ENCODE measurements around the gene GLTP.

Gene GLTP

DNA sequence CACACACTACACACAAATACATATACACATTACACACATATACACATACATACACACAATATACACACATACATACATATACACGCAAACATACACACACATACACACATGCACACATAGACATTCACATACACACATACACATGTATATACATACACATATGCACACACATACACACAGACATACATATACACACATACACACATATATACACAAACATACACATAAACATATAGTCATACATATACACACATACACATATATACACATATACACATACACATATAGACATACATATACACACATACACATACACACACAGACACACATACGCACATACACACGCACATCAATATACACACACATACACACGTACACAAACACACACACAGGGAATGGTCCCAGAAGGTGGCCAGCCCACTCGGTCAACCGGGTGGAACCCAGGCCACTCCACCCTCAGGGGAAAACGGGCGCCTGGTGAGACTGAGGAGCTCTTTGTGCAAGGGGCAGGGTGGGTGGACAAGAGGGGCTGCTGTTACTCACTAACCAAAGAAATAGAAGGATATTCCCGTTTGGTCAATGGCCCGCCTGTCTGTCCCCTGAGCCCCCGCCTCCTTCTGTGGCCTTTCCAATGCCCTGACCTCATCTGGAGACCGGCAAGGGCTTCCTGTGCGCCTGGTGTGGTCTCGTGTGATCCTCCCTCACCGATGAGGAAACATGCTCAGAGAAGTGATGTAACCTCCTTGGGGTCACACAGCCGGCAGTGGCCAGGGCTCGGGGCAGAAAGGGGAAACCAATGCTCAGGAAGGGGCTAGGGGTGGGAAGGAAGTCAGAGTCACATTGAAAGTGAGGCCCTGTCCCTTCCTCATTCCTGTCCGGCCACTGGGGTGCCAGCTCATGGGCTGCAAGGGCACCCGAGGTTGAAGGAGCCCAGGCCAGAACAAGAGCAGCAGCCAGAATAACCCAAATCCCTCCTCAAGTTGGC, 52.5 kb downstream of the GLTP start:
- H3K27ac ChIP-seq (ENCODE audit: low read depth, low read length): no peak overlapping the region
- no peak overlapping the region for H3K9ac ChIP-seq (ENCODE audit: low read length)
- no peaks in the 10 kb centered on the region for H3K36me3 ChIP-seq (ENCODE audit: insufficient read depth, low read length)
- no peaks in the 10 kb centered on the region for H3K9me3 ChIP-seq (ENCODE audit: low read length)
- no peak overlapping the region for H3K4me3 ChIP-seq (ENCODE audit: low read depth in 1 of 2, low read length in 2 of 2)
- H3K27me3 ChIP-seq (ENCODE audit: control insufficient read depth in 1 of 2, insufficient read depth in 2 of 2, low read length in 2 of 2): peaks cover 14 to 24% of the 10 kb centered on the region in 2 donors
- no peaks in the 10 kb centered on the region for H3K4me1 ChIP-seq (ENCODE audit: insufficient read depth, low read length)

DNA sequence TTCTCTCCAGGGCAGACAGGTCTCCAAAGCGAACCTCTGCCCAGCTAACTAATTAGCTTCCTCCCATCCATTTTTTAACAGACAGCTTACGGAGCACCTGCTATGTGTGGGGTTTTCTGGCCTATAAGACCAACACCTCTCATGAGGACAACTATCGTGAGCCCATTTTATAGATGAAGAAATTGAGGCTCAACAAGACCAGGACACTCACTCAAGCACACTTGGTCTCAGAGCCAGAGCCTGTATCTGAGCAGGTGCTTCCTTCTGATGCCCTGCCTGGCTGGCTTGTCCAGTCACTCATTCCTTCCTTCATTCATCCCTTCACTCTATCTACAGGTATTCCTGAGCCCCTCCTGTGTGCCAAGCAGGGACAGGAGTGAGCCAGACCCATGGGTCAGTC, 53.3 kb downstream of the GLTP start:
- Histone ChIP-seq H3K9me3 (ENCODE audit: low read length) (no peaks in the 10 kb centered on the region), H3K36me3 (ENCODE audit: insufficient read depth, low read length) (no peaks in the 10 kb centered on the region), H3K27ac (ENCODE audit: low read depth, low read length) (no peak overlapping the region), H3K4me3 (ENCODE audit: low read depth in 1 of 2, low read length in 2 of 2) (no peak overlapping the region), H3K4me1 (ENCODE audit: insufficient read depth, low read length) (no peaks in the 10 kb centered on the region), H3K27me3 (ENCODE audit: control insufficient read depth in 1 of 2, insufficient read depth in 2 of 2, low read length in 2 of 2) (peaks cover 9 to 19% of the 10 kb centered on the region in 2 donors), H3K9ac (ENCODE audit: low read length) (no peak overlapping the region)

DNA sequence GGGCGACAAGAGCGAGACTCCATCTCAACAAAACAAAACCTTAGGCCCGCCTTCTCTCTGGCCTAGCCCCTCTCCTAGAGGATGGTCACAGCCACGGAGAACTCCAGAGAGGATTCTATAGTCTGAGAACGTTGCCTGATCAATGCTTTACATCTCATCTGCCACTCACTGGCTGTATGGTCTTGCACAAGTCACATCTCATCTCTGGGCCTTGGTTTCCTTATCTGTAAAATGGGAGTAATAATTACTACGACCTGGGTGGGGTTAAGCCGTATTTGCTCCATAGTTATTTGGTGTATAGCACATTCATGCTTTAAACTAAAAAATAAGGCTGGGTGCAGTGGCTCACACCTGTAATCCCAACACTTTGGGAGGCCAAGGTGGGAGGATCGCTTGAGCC, 55.6 kb downstream of the GLTP start:
- H3K27me3 ChIP-seq (ENCODE audit: control insufficient read depth in 1 of 2, insufficient read depth in 2 of 2, low read length in 2 of 2): peaks cover 0 to 6% of the 10 kb centered on the region in 2 donors
- no peaks in the 10 kb centered on the region for H3K36me3 ChIP-seq (ENCODE audit: insufficient read depth, low read length)
- no peaks in the 10 kb centered on the region for H3K4me1 ChIP-seq (ENCODE audit: insufficient read depth, low read length)
- H3K9ac ChIP-seq (ENCODE audit: low read length): no peak overlapping the region
- no peaks in the 10 kb centered on the region for H3K9me3 ChIP-seq (ENCODE audit: low read length)
- H3K4me3 ChIP-seq (ENCODE audit: low read depth in 1 of 2, low read length in 2 of 2): no peak overlapping the region
- no peak overlapping the region for H3K27ac ChIP-seq (ENCODE audit: low read depth, low read length)

DNA sequence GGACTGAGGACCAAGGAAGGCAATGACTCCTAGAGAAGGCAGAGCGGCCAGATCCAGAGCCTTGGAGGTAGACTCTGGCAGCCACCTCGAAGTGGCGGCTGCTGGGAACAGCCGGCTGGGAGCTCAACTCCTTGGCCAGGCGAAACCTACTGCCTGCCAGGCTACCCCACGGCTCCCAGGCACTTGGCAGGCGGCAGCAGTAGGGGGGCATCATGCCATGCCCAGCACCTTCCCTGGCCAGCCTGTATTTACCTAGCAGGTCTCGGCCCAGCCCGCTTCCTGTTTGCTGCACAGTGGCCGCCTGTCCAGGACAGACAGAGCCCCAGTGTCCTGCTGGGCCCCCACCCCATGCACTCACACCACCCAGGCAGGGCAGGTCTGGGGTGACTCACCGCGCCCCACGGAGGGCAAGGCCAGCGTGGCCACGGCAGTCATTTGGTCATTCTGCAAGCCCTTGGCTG, 57.4 kb downstream of the GLTP start:
- H3K9me3 ChIP-seq (ENCODE audit: low read length): no peaks in the 10 kb centered on the region
- H3K36me3 ChIP-seq (ENCODE audit: insufficient read depth, low read length): no peaks in the 10 kb centered on the region
- peaks cover 0 to under 1% of the 10 kb centered on the region in 2 donors for H3K27me3 ChIP-seq (ENCODE audit: control insufficient read depth in 1 of 2, insufficient read depth in 2 of 2, low read length in 2 of 2)
- no peak overlapping the region for H3K9ac ChIP-seq (ENCODE audit: low read length)
- H3K4me3 ChIP-seq (ENCODE audit: low read depth in 1 of 2, low read length in 2 of 2): no peak overlapping the region
- H3K27ac ChIP-seq (ENCODE audit: low read depth, low read length): no peak overlapping the region
- no peaks in the 10 kb centered on the region for H3K4me1 ChIP-seq (ENCODE audit: insufficient read depth, low read length)

DNA sequence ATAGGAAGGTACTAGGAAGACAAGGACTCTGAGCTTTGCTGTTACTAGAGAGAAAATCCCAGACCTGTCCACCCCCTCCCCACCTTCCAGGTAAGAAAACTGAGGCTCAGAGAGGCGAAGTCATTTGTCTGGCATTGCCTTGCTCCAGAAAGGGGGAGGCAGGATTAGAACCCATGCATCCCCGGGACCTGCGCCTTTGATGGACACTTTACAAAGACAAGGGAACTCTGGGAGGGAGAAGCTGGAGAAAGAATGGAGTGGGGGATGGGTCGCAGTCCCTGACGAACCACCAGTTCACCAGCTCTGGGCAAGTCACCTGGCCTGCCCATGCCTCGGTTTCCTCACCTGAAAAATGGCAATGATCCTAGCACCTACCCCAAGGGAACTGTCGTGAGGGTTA, 57.9 kb downstream of the GLTP start:
- no peaks in the 10 kb centered on the region for H3K9me3 ChIP-seq (ENCODE audit: low read length)
- H3K27ac ChIP-seq (ENCODE audit: low read depth, low read length): no peak overlapping the region
- H3K4me1 ChIP-seq (ENCODE audit: insufficient read depth, low read length): no peaks in the 10 kb centered on the region
- no peaks in the 10 kb centered on the region for H3K27me3 ChIP-seq (ENCODE audit: control insufficient read depth in 1 of 2, insufficient read depth in 2 of 2, low read length in 2 of 2)
- H3K9ac ChIP-seq (ENCODE audit: low read length): no peak overlapping the region
- H3K4me3 ChIP-seq (ENCODE audit: low read depth in 1 of 2, low read length in 2 of 2): no peak overlapping the region
- no peaks in the 10 kb centered on the region for H3K36me3 ChIP-seq (ENCODE audit: insufficient read depth, low read length)

DNA sequence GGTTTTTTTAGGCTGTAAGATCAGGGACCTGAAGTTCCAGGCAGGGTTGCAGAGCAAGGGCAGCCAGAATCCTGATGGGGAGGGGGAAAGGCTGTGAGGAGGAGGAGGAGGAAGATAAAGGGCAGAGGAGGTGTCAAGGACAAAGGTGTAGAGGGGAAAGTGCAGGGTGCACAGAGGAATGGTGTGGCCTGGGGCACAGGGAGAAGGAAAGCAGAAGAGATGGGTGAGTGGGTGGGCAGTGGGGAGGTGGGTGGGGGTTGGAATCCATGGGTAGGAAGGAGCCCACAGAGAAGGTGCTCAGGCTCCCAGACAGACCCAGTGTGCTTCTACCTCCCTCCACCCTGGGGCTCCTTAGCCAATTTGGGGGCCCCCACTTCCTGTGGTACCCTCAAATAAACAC, 58.4 kb downstream of the GLTP start:
- H3K27ac ChIP-seq (ENCODE audit: low read depth, low read length): no peak overlapping the region
- H3K4me1 ChIP-seq (ENCODE audit: insufficient read depth, low read length): no peaks in the 10 kb centered on the region
- H3K9me3 ChIP-seq (ENCODE audit: low read length): no peaks in the 10 kb centered on the region
- H3K36me3 ChIP-seq (ENCODE audit: insufficient read depth, low read length): no peaks in the 10 kb centered on the region
- no peak overlapping the region for H3K9ac ChIP-seq (ENCODE audit: low read length)
- H3K27me3 ChIP-seq (ENCODE audit: control insufficient read depth in 1 of 2, insufficient read depth in 2 of 2, low read length in 2 of 2): no peaks in the 10 kb centered on the region
- H3K4me3 ChIP-seq (ENCODE audit: low read depth in 1 of 2, low read length in 2 of 2): no peak overlapping the region

DNA sequence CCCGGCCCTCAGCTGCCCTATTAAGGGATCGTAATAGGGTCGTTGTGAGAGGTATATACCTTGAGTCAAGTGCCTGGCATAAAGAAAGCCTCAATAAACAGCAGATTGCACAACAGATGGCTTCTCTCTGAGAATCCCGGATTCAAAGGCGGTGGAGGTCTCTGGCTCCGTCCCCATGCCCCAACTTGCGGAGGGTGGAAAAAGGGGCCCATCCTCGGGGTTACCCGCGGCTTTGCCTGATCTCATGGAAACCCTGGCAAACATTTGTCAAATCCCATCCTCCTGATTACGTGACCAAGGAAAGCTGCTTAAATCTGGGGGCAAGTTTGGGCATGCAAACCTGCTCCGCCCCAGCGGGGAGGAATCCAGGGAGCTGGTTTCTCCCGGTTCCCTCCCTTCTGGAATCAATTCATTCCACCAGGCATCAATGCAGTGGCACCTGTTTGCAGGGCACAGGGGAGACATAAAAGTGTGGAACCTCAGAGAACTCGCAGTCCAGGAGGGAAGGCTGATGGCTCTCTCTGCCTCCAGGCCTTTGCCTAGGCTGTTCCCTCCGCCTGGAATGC, 59.4 kb downstream of the GLTP start:
- no peaks in the 10 kb centered on the region for H3K4me1 ChIP-seq (ENCODE audit: insufficient read depth, low read length)
- H3K9ac ChIP-seq (ENCODE audit: low read length): no peak overlapping the region
- no peaks in the 10 kb centered on the region for H3K27me3 ChIP-seq (ENCODE audit: control insufficient read depth in 1 of 2, insufficient read depth in 2 of 2, low read length in 2 of 2)
- no peak overlapping the region for H3K4me3 ChIP-seq (ENCODE audit: low read depth in 1 of 2, low read length in 2 of 2)
- H3K27ac ChIP-seq (ENCODE audit: low read depth, low read length): no peak overlapping the region
- no peaks in the 10 kb centered on the region for H3K9me3 ChIP-seq (ENCODE audit: low read length)
- H3K36me3 ChIP-seq (ENCODE audit: insufficient read depth, low read length): no peaks in the 10 kb centered on the region

DNA sequence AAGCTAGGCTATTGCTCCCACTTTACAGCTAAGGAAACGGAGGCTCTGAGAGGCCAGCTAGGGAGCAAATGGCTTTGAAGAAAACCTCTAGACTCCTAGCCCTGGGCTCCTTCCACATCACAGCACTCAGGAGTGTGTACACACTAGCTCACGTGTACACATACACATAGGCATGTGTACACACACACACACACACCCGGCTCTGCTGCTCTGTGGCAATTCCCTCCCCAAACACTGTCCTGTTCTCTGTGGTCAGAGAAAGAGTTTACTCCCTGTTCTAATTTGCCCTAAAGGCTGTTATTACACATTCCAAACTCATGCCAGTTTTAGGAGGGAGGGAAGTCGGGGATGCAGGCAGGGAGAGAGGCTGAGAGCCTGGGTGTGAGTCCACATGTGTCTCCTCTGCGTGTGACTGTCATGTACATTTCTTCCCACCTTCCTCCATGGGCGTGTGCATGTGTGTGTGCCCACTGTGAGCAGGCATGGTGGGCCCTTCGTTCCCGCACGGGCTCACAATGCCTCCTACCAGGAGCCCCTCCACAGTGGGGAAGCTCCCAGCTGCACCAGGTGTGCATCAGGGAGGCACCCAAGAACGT, 61.3 kb downstream of the GLTP start:
- Histone ChIP-seq H3K27ac (ENCODE audit: low read depth, low read length) (no peak overlapping the region), H3K4me1 (ENCODE audit: insufficient read depth, low read length) (no peaks in the 10 kb centered on the region), H3K4me3 (ENCODE audit: low read depth in 1 of 2, low read length in 2 of 2) (no peak overlapping the region), H3K36me3 (ENCODE audit: insufficient read depth, low read length) (no peaks in the 10 kb centered on the region), H3K9ac (ENCODE audit: low read length) (no peak overlapping the region), H3K27me3 (ENCODE audit: control insufficient read depth in 1 of 2, insufficient read depth in 2 of 2, low read length in 2 of 2) (no peaks in the 10 kb centered on the region), H3K9me3 (ENCODE audit: low read length) (no peaks in the 10 kb centered on the region)

DNA sequence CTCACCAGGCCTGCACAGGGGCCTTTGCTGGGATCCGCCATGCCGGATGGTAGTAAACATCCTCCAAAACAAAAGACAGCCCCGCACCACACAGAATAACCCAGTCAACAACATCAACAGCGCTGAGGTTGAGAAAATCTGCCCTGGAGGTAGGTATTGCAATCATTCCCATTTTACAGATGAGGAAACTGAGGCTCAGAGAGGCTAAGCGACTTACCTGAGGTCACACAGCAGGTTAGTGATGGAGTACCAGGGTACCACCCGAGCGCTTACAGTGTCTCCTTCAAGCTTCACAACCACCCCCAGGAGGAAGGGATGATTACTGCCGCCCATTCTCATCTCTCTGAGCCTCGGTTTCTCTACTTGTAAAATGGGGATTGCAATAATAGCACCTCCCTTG, 62.1 kb downstream of the GLTP start:
- no peaks in the 10 kb centered on the region for H3K36me3 ChIP-seq (ENCODE audit: insufficient read depth, low read length)
- no peaks in the 10 kb centered on the region for H3K9me3 ChIP-seq (ENCODE audit: low read length)
- H3K27ac ChIP-seq (ENCODE audit: low read depth, low read length): no peak overlapping the region

DNA sequence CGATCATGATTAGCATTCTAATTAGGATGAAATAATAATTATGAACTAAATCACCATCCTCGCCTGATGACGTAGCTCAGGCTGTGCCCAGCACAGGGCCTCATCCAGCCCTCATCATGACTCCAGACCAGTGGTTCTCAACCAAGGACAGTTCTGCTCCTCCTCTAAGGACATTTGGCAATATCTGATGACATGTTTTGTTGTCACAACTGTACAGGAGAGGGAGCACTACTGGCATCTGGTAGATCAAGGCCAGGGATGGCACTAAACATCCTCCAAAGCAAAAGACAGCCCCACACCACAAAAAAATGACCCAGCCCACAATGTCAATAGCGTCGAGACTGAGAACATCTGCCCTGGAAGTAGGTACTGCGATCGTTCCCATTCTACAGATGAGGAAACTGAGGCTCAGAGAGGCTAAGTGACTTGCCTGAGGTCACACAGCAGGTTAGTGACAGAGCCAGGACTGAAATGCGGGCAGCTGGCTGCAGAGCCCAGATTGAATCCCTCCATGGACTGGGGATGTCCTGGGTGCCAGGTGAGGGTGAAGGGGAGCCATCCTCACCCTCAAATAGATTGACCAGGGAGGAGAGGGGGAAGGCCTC, 62.6 kb downstream of the GLTP start:
- Histone ChIP-seq H3K27ac (ENCODE audit: low read depth, low read length) (no peak overlapping the region), H3K9me3 (ENCODE audit: low read length) (no peaks in the 10 kb centered on the region), H3K27me3 (ENCODE audit: control insufficient read depth in 1 of 2, insufficient read depth in 2 of 2, low read length in 2 of 2) (no peaks in the 10 kb centered on the region), H3K4me1 (ENCODE audit: insufficient read depth, low read length) (no peaks in the 10 kb centered on the region), H3K4me3 (ENCODE audit: low read depth in 1 of 2, low read length in 2 of 2) (no peak overlapping the region), H3K9ac (ENCODE audit: low read length) (no peak overlapping the region), H3K36me3 (ENCODE audit: insufficient read depth, low read length) (no peaks in the 10 kb centered on the region)

More for the DNA sequence above, 62.1 kb downstream of the GLTP start:
- Histone ChIP-seq H3K9ac (ENCODE audit: low read length) (no peak overlapping the region), H3K27me3 (ENCODE audit: control insufficient read depth in 1 of 2, insufficient read depth in 2 of 2, low read length in 2 of 2) (no peaks in the 10 kb centered on the region), H3K4me1 (ENCODE audit: insufficient read depth, low read length) (no peaks in the 10 kb centered on the region), H3K4me3 (ENCODE audit: low read depth in 1 of 2, low read length in 2 of 2) (no peak overlapping the region)

DNA sequence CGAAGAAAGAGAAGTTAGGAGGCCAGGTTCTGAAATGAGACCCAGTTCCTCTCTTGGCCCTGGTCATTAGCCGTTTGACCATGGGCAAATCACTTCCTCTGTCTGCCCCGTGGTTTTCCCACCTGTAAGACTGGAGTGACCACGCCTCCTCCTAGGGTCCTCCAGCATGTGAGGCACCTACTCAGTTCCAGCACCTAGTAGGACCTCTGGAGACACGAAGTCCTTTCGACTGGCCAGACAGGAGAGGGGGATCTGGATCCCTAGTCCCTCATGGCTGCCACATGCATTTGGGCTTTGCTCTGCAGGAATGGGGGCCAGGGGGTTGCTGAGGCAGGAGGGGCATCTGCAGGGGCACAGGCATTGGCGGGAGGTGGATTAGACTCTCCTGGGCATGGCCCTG, 63.5 kb downstream of the GLTP start:
- H3K27ac ChIP-seq (ENCODE audit: low read depth, low read length): no peak overlapping the region
- no peak overlapping the region for H3K9ac ChIP-seq (ENCODE audit: low read length)
- no peaks in the 10 kb centered on the region for H3K4me1 ChIP-seq (ENCODE audit: insufficient read depth, low read length)
- H3K36me3 ChIP-seq (ENCODE audit: insufficient read depth, low read length): no peaks in the 10 kb centered on the region
- no peaks in the 10 kb centered on the region for H3K27me3 ChIP-seq (ENCODE audit: control insufficient read depth in 1 of 2, insufficient read depth in 2 of 2, low read length in 2 of 2)
- H3K4me3 ChIP-seq (ENCODE audit: low read depth in 1 of 2, low read length in 2 of 2): no peak overlapping the region
- H3K9me3 ChIP-seq (ENCODE audit: low read length): no peaks in the 10 kb centered on the region

Measured in muscle layer of colon (tissue), 2 donors.